SH-SY5Y (cell line): Measurements from ENCODE around the gene NAA10.

ENCODE experiments used
- GATA2 ChIP-seq: IDR thresholded peaks from 2 replicates; pipeline ENCODE4 v1.6.1; 2011; ENCODE audit warnings: mild to moderate bottlenecking, low read depth, low read length
- GATA3 ChIP-seq: IDR thresholded peaks from 2 replicates; pipeline ENCODE4 v1.6.1; 2011; ENCODE audit warnings: low read depth, mild to moderate bottlenecking, low read length, moderate library complexity

GRCh38 chrX:153957224-153957623 lies 22.4 kb upstream of the NAA10 start:
- TF ChIP-seq GATA2 (no peak), GATA3 (no peak)
